SK-N-MC (cell line): ENCODE results near the gene GABRR2.

Source experiments
- EZH2 ChIP-seq: fragments of 200-600 bp; sonication (generic); IDR thresholded peaks from one replicate; pipeline ENCODE4 v1.6.1; 2017; ENCODE audit warnings: antibody characterized with exemption
- POLR2AphosphoS5 ChIP-seq: IDR thresholded peaks from 2 replicates; pipeline ENCODE4 v1.6.1; 2012; ENCODE audit warnings: mild to moderate bottlenecking, low read depth, low read length, borderline replicate concordance

GRCh38 chr6:89273816-89274215 lies 41.3 kb downstream of the GABRR2 start:
- TF ChIP-seq EZH2 (no peak), POLR2AphosphoS5 (no peak)
